Measurements from ENCODE around the gene CD68.

CD68 gene

DNA sequence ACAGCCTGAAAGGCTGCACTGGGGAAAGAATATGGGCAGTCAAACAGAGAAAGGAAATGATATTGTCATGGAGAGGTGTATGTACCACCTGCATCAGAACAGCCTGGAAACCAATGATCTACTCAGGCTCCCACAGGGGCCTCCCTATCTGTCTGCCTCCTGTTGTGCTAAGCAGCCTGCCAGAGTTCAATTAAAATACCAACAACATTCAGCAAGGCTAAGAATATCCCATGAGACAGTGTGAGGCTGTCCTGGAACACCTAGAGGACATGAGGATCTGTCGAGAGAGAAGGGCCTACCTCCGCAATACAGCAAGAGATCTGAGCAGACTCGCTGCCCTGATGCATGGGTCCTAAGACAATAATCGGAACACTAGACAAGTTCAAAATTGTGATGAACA lies 26.8 kb downstream of the CD68 start:
- H3K4me3 ChIP-seq (replicated peaks; ENCODE audit: low read depth, low read length) = no peak overlapping the region
- DNase-seq (ENCODE audit: low read depth) = no peak
- TF ChIP-seq, protein P1, sequence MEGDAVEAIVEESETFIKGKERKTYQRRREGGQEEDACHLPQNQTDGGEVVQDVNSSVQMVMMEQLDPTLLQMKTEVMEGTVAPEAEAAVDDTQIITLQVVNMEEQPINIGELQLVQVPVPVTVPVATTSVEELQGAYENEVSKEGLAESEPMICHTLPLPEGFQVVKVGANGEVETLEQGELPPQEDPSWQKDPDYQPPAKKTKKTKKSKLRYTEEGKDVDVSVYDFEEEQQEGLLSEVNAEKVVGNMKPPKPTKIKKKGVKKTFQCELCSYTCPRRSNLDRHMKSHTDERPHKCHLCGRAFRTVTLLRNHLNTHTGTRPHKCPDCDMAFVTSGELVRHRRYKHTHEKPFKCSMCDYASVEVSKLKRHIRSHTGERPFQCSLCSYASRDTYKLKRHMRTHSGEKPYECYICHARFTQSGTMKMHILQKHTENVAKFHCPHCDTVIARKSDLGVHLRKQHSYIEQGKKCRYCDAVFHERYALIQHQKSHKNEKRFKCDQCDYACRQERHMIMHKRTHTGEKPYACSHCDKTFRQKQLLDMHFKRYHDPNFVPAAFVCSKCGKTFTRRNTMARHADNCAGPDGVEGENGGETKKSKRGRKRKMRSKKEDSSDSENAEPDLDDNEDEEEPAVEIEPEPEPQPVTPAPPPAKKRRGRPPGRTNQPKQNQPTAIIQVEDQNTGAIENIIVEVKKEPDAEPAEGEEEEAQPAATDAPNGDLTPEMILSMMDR (IDR thresholded peaks at IDR 0.05; ENCODE audit: low read length, missing control alignments) = no peak

DNA sequence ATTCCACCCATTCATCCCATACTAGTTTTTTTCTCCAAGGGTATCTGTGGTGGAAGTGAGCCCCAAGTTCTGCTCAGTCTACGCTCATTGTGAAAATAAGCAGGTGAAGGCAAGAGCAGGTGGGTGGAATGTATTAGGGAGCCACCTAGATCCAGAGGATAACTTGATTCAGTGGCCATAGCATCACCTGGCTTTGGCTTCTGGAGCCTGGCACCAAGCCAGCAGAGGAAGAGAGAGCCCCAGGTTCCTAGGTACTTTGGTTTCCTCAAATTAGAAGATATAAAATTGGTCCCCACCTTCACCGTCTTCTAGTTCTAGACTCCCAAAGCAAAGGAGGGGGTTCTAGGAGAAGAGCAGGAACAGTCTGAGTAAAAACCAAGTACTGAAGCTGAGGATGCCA lies 31.2 kb downstream of the CD68 start:
- TF ChIP-seq, protein P1 (IDR thresholded peaks at IDR 0.05; ENCODE audit: low read length, missing control alignments) = no peak
- no peak overlapping the region for H3K4me3 ChIP-seq (replicated peaks; ENCODE audit: low read depth, low read length)
- no peak for DNase-seq (ENCODE audit: low read depth)

DNA sequence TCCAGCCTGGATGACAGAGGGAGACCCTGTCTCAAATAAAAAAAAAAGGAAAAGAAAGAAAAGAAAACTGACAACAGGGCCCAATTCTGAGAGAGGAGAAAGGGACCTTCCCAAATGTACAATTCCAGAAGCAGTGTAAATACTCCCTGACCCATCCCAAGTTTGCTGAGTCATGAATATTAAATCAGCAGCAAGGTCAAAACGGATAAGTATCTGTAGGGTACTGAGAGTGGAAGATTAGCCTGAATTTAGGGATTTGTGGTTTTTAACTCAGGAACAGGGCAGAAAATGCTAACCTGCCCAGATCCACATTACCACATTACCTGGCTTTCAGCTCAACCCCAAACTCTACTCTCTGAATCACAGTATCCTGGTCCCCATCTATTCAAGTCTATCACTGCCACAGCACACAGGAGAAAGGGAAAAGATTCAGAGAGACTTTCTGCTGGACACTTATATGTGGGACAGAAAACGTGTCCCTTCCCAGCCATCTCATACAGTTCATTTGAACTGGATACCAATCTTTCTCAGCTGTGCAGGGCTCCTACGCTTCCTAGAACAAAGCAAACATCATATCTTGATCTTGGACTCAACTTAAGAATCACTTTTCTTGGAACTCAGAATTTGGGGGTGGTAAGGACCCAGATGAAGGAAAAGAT lies 32.3 kb downstream of the CD68 start:
- TF ChIP-seq, protein P1 (IDR thresholded peaks at IDR 0.05; ENCODE audit: low read length, missing control alignments) = no peak
- no peak overlapping the region for H3K4me3 ChIP-seq (replicated peaks; ENCODE audit: low read depth, low read length)
- DNase-seq (ENCODE audit: low read depth) = no peak

DNA sequence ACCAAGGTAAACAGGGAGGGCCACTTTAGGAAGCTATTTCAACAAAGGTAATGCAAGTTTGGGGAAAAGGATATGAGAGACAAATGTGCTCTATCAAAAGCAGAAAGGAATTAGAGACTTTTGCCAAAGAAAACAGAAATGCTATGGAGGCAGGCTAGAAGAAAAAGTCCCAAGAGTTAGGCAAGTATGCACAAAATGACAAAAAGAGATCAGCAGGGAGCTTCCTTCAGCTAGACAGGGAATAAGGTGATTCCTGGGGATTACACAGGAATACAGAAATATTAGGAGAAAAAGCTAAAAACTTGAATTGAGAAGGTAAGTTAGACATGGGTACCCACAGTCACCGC lies 32.8 kb downstream of the CD68 start:
- TF ChIP-seq, protein P1 (IDR thresholded peaks at IDR 0.05; ENCODE audit: low read length, missing control alignments) = no peak
- peak; percentile 34 for DNase-seq (ENCODE audit: low read depth)
- H3K4me3 ChIP-seq (replicated peaks; ENCODE audit: low read depth, low read length) = no peak overlapping the region

DNA sequence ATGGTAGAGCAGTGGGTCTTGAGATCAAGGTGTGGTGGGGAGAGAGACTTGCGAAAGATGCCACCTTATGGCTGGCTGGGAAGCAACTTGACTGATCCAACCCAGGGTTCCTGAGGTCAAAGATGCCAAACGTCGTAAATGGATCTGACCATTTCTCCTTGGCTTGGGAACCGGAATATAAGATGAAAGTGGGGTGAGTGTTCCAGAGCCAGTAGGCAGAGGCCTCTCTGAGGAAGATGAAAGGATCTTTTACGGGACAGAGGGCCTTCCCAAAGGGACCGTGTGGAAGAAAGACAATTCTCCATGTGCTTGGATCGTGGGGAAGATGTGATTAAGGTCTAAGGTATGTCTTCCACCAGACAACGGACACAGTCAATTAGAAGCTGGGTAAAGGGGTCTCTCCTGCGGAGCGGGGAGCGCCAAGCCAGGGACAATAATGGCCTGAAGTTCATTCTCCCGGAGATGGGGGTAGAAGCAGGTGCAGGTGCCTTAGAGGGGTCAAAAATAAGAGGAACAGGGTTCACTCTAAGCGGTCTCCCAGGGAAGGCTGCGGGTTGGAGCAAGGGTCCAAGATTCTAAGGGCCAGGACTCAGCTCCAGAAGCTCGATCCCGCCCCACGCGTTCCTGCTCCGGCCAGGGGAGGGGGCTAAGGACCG lies 34.5 kb downstream of the CD68 start:
- TF ChIP-seq, protein P1 (IDR thresholded peaks at IDR 0.05; ENCODE audit: low read length, missing control alignments) = no peak
- peak overlapping the region; percentile 87 for H3K4me3 ChIP-seq (replicated peaks; ENCODE audit: low read depth, low read length)
- no peak for DNase-seq (ENCODE audit: low read depth)

DNA sequence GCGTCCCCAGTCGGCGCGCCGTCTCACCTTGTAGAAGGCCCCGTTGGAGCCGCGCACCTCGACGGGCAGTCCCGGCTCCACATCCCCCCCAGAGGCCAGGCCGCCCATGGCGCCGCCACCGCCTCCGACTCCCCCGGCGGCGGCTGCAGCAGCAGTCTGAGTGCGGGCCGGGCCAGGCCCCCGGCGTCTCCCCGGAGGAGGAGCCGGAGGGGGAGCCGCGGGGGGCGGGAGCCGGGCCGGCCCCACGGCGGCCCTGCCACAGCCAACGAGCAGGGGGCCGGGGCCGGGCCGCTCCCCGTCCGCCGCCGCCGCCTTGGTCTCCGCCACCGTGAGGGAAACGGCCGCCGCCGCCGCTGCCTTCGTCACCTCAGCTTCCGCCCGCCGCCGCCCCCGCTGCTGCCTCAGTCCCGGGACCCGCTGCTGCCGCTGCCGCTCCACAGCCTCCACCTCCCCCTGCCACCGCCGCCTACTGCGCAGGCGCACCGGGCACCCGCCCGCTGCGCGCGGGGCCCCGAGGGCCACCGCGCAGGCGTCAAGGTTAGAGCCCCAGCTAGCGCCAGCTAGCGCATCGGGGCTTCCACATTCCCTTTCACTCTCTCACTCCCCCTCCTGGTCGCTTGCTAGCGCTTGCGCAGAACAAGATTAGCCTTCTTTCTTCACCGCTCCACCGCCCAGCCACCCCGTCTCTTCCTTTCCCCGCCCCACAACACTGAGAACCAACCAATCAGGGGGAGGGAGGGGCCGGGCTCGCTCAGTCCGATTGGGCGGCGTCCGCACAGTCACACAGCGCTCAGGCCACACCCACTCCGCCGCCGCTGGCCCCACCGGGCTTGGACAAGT lies 35.2 kb downstream of the CD68 start, which contains the start of gene FXR2:
TSS of gene FXR2 (minus strand) at position 473 of the 840 bp plus-strand sequence. CDS start at position 108, 365 bp downstream.
- DNase-seq (ENCODE audit: low read depth) = peak; percentile 100
- H3K4me3 ChIP-seq (replicated peaks; ENCODE audit: low read depth, low read length) = peak within 1 kb of the TSS; percentile 87
- TF ChIP-seq, protein P1 (IDR thresholded peaks at IDR 0.05; ENCODE audit: low read length, missing control alignments) = peak; percentile 60
